Measurements from ENCODE around the gene KCNN3.

GRCh38 chr1:154659823-154660592, 210.1 kb downstream of the KCNN3 start:
- TF ChIP-seq CTCF (IDR thresholded peaks at IDR 0.05 in 8 of 11, conservative IDR thresholded peaks at IDR 0.05 in 3 of 11) = no peak
- TF ChIP-seq POLR2A (IDR thresholded peaks at IDR 0.05) = no peak
